T-helper 9 cell (primary cell): ENCODE measurements around the gene TMED10.
"Not testable (repeated sequence)": the region's sequence is repeated elsewhere in the genome, so short reads cannot be mapped to it uniquely, and the experiment has no call there.

Source experiments
- DNase-seq: peaks from one replicate; pipeline ENCODE4 v3.0.0-alpha.2; 2020

TMED10 gene

DNA sequence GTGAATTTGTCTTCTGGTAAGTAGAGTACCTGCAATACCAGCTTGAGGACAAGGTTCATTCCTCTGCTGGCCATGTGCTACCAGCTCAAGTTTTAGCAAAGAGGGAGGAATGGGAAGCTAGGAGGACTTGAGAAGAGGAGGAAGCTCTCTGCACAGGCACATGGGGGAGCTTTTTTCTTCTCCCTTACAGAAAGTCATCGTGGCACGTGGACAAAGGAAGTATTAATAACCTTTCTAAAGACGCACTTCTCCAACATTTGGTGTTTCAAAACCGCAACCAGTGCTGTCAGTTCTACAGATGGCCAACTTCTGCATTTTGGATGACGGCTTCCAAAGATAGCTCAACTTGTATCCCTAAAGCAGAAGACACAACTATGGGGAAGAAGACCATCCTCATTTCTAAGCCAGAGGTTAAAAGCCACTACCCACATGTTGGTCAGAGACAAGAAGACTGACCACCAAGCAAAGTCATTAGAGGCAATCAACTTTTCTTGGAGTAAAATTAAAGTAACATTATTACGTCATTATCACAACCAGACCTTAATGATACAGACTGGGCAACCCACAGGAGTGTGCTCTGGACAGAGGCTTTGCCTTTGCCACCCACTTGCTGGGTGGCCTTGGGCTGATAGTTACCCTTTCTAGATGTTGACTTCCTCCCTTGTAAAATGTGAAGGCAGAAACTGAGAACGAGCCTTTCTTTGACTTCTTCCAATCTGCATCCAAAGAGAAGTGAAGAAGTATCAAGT, 12.3 kb upstream of the TMED10 start:
- no peak for DNase-seq

DNA sequence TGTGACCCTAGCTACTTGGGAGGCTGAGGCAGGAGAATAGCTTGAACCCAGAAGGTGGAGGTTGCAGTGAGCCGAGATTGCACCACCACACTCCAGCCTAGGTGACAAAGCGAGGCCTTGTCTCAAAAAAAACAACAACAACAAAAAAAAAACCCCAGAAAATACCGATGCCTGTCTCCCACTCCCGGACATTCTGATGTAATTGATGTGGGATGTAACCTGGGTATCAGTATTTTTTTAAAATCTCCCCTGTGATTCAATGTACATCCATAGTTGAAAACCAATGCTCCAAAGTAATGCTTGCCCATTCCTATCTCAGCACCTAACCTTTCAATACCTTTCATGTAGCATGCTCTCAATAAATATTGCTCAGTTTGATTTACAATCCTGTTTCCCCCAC, 11.7 kb upstream of the TMED10 start:
- DNase-seq = no peak

- DNase-seq = no peak
Measured at GRCh38 chr14:75186953-75187352, 10.5 kb upstream of the TMED10 start.

GRCh38 chr14:75185251-75186040, 9.0 kb upstream of the TMED10 start:
- no peak for DNase-seq

- no peak for DNase-seq
Measured at GRCh38 chr14:75184492-75184891, 8.1 kb upstream of the TMED10 start.

DNA sequence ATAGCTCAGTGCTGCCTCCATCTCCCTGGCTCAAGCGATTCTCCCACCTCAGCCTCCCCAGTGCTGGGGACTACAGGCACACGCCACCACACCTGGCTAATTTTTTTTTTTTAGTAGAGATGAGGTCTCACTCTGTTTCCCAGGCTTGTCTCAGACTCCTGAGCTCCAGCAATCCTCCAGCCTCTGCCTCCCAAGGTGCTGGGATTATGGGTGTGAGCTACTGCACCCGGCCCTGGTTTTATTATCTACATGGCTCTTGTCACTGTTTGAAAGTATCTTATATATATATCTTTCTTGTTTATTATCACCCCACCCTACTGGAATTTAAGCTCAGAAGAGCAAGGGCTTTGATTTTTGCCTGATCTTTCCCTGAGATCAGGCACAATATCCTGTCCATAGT, 7.6 kb upstream of the TMED10 start:
- DNase-seq = no peak

- no peak for DNase-seq
Measured at GRCh38 chr14:75183225-75183624, 6.8 kb upstream of the TMED10 start.

DNA sequence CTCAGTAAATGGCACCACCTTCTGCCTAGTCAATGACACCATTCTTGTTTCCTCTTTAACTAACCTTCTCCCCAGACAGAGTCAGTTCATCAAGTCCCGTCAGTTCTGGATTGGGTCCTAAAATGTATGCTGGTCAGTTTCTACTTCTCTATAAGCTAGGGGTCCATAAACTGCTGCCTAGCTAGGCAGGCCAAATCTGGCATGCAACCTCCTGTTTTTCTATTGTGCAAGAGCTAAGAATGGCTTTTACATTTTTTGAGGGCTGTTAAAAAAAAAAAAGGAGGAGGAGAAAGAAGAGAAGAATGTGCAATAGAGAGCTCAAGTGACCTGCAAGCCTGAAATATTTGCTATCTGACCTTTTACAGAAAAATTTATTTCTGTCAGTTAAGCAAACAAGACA, 6.4 kb upstream of the TMED10 start:
- no peak for DNase-seq

DNA sequence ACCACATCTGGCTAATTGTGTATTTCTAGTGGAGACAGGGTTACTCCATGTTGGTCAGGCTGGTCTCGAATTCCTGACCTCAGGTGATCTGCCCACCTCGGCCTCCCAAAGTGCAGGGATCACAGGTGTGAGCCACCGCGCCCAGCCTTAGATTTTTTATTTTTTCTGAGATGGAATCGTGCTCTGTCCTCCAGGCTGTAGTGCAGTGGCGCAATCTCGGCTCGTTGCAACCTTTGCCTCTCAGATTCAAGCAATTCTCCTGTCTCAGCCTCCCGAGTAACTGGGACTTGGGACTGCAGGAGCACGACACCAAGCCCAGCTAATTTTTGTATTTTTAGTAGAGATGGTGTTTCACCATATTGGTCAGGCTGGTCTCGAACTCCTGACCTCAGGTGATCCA, 5.8 kb upstream of the TMED10 start:
- DNase-seq = not testable (repeated sequence)

- no peak for DNase-seq
Measured at GRCh38 chr14:75181293-75182062, 5.1 kb upstream of the TMED10 start.

- no peak for DNase-seq
Measured at GRCh38 chr14:75175677-75176141, 703 bp downstream of the TMED10 start.

DNA sequence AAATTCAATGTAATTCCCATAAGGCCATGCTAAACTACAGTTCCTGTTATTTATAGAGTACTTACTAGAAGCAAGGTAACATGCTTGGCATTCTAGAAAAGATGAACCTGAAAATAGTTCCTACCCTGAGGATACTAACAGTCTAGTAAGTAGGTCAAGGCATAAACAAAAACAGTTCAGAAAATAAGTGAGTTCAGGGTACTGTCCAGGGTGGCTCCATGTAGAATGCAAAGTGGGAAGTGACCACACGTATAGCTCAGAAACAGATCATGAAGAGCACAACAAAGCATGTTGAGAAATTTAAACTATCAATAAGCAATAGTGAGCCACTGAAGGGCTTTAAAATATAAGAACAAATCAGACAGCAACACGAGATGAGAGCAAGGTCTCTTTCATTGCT, 2.3 kb downstream of the TMED10 start:
- DNase-seq = no peak

- DNase-seq = no peak
Measured at GRCh38 chr14:75170772-75171171, 5.6 kb downstream of the TMED10 start.

GRCh38 chr14:75168586-75169335, 7.7 kb downstream of the TMED10 start:
- DNase-seq = no peak

GRCh38 chr14:75167325-75167724, 9.1 kb downstream of the TMED10 start:
- no peak for DNase-seq

DNA sequence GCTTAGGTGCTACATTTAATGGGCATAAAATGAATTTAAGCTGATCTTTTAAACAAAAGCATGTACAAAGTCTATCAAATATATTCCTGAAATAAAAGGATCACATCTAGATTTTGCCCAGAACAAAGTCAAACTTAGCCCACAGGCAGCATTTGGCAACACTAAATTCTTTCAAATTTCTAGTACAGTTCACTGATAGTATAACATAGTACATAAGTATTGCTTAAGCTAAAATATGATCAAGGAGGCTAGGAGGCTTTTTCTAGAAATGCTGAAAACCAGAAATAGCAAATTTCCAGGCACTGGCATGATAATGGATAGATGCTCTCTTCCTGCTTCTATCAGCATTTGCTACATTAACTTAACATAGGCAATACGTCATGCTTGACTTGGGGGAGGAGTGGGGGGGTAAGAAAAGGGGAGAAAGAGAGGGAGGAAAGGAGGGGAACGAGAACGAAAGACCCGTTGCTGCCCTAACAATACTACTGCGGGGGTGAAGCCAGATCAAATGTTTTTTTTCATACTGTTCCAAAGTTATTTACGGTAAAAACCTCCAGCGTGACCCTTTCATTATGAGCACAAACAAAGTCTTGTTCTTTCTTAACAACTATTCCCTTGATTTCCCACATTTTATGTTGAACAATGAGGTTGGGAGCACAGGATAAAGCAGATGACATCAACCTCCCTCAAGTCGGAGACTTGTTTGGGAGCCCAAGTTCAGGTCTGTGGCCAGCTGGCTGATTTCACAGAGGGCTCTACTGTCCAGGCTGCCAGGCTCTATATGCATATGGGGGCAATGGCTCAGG, 10.6 kb downstream of the TMED10 start:
- no peak for DNase-seq

DNA sequence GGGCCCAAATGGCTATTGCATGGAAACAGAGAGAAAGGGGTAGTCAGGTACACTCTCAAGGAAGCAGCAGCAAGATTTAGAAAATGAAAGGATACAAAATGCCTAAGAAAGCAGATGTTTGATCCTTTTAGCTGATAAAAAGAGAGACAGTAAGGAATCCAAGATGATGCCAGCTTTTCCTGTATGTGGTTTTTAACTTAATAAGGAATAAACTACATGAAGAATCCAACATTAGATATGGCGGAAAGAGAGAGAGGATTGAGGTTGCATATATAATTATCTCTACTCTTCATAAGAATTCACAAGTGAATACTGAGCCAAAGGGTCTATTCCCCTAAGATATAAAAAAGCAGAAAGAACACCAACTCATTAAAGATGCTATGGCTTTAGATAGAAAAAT, 11.6 kb downstream of the TMED10 start:
- no peak for DNase-seq

DNA sequence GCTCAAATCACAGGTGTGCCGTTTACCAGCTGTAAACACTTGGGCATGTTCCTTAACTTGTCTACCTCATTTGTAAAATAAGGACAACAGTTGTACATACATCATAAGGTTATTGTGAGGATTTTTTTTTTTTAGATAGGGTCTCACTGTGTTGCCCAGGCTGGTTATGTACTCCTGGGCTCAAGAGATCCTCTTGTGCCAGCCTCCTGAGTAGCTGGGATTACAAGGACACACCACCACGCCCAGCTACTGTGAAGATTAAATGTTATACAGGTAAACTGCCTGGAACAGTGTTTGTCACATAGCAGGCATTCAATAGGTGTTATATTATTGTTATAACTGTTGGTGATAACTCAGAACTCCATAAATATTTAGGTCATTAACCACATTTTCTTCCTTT, 12.7 kb downstream of the TMED10 start:
- DNase-seq = no peak

DNA sequence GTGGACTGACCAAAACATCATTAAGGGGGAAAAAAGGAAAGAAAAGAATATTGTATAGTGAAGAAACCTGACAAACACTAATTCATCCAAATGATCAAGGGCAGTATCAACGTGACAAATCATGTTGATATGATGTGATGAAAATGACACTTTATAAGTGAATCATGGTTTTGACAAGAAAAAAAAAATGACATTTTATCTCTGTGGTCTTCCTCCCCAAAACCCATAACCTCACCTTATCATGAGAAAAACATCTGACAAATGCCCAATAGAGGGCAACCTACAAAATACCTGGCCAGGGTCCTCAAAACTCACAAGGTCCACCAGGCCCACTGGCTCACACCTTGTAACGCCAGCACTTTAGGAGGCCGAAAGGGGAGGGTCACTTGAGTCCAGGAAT, 13.8 kb downstream of the TMED10 start:
- DNase-seq = no peak

GRCh38 chr14:75158843-75159614, 17.4 kb downstream of the TMED10 start:
- DNase-seq = no peak

- no peak for DNase-seq
Measured at GRCh38 chr14:75156901-75157300, 19.5 kb downstream of the TMED10 start.
